Endothelial cell (in vitro differentiated cells): Measurements from ENCODE around the gene IZUMO1. TPM values are rescaled to one million over a fixed set of nuclear protein-coding genes. Genes with fewer than 3 reads are reported as not detected.

Experiments used
- DNase-seq: peaks from one replicate; pipeline ENCODE4 v3.0.0; 2021; ENCODE audit warnings: low spot score
- H3K27ac Mint-ChIP-seq: one replicate; pipeline ENCODE4 v1.8.0; 2021; ENCODE audit warnings: mixed read lengths, inconsistent platforms; ENCODE audit not compliant: unreplicated experiment
- H3K27me3 Mint-ChIP-seq: one replicate; pipeline ENCODE4 v1.8.0; 2021; ENCODE audit warnings: mild to moderate bottlenecking, moderate library complexity, mixed read lengths, inconsistent platforms; ENCODE audit not compliant: unreplicated experiment
- H3K36me3 Mint-ChIP-seq: one replicate; pipeline ENCODE4 v1.8.0; 2021; ENCODE audit warnings: mild to moderate bottlenecking, low read depth, mixed read lengths, inconsistent platforms; ENCODE audit not compliant: unreplicated experiment
- H3K4me1 Mint-ChIP-seq: one replicate; pipeline ENCODE4 v1.8.0; 2021; ENCODE audit warnings: mild to moderate bottlenecking, mixed read lengths, inconsistent platforms; ENCODE audit not compliant: unreplicated experiment
- H3K4me3 Mint-ChIP-seq: one replicate; pipeline ENCODE4 v1.8.0; 2021; ENCODE audit warnings: mild to moderate bottlenecking, mixed read lengths, inconsistent platforms; ENCODE audit not compliant: unreplicated experiment
- H3K9me3 Mint-ChIP-seq: one replicate; pipeline ENCODE4 v1.8.0; 2021; ENCODE audit warnings: mixed read lengths, inconsistent platforms; ENCODE audit not compliant: unreplicated experiment
- total RNA-seq: library from RNA; stranded (reverse); fragmentation: NEBNext Ultra II Directional; extraction: Animal tissue kit (Norgen Biotek cat#: 25700); gene quantifications from one replicate; pipeline ENCODE4 v1.2.1, GENCODE V29; 2021; ENCODE audit not compliant: unreplicated experiment
- TF ChIP-seq, protein P1 (sequence below): fragments of 200-600 bp; sonication (generic); IDR thresholded peaks from one replicate; pipeline ENCODE4 v1.5.0; 2021; ENCODE audit warnings: antibody characterized with exemption; ENCODE audit not compliant: unreplicated experiment

IZUMO1 gene
- total RNA-seq, 1 donor from 2014 or later, result 3.3 TPM

DNA sequence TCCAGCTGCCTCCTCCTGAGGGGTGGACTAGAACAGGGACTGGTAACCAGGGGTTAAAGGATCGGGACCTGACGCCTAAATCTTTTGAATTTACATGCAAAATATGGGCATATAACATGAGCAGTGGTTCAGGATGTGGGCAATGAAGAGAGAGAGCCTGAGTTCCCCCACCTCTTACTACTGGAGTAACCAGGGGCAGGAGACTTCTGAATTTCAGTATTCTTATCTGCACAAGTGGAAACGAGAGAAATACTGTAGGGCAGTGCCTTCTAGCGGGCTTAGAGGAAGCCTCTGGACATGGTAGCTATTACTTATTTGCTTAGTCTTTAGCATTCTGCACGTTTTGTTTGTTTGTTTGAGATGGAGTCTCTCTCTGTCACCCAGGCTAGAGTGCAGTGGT lies 37.8 kb upstream of the IZUMO1 start:
- no peak overlapping the region for H3K27ac Mint-ChIP-seq
- H3K9me3 Mint-ChIP-seq, result no peaks in the 10 kb centered on the region
- peaks cover 2% of the 10 kb centered on the region for H3K27me3 Mint-ChIP-seq
- H3K4me1 Mint-ChIP-seq, result peaks cover 2% of the 10 kb centered on the region
- H3K36me3 Mint-ChIP-seq, result no peaks in the 10 kb centered on the region
- TF ChIP-seq, protein P1, sequence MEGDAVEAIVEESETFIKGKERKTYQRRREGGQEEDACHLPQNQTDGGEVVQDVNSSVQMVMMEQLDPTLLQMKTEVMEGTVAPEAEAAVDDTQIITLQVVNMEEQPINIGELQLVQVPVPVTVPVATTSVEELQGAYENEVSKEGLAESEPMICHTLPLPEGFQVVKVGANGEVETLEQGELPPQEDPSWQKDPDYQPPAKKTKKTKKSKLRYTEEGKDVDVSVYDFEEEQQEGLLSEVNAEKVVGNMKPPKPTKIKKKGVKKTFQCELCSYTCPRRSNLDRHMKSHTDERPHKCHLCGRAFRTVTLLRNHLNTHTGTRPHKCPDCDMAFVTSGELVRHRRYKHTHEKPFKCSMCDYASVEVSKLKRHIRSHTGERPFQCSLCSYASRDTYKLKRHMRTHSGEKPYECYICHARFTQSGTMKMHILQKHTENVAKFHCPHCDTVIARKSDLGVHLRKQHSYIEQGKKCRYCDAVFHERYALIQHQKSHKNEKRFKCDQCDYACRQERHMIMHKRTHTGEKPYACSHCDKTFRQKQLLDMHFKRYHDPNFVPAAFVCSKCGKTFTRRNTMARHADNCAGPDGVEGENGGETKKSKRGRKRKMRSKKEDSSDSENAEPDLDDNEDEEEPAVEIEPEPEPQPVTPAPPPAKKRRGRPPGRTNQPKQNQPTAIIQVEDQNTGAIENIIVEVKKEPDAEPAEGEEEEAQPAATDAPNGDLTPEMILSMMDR, result no peak
- no peak overlapping the region for H3K4me3 Mint-ChIP-seq
- DNase-seq, result no peak

DNA sequence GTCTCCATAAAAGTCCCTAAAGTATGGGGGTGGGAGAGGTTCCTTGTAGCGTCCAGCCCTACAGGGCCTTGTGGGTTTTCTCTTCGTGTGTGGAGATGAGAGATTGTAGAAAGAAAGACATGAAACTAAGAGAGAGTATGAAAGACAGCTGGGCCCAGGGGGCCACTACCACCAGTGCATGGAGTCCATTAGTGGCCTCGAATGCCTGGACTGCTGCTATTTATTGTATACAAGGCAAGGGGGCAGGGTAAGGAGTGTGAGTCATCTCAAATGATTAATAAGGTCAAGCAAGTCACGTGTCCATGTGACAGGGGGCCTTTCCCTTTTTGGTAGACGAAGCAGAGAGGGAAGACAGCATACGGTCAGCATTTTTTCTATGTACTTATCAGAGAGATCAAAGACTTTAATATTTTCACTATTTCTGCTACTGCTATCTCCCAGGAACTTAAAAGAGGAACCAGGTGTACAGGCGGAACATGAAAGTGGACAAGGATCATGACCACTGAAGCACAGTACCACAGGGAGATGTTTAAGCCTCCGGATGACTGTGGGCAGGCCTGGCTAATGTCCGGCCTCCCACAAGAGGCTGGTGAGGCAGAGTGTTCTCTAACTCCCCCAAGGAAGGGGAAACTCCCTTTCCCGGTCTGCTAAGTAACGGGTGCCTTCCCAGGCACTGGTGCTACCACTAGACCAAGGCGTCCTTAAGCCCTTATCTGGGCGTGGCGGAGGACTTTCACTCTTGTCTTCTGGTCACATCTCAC lies 34.1 kb upstream of the IZUMO1 start:
- peaks cover 2% of the 10 kb centered on the region for H3K4me1 Mint-ChIP-seq
- TF ChIP-seq, protein P1, result no peak
- H3K9me3 Mint-ChIP-seq, result no peaks in the 10 kb centered on the region
- no peaks in the 10 kb centered on the region for H3K36me3 Mint-ChIP-seq
- H3K27ac Mint-ChIP-seq, result no peak overlapping the region
- H3K4me3 Mint-ChIP-seq, result no peak overlapping the region
- no peak for DNase-seq
- H3K27me3 Mint-ChIP-seq, result peaks cover 3% of the 10 kb centered on the region

DNA sequence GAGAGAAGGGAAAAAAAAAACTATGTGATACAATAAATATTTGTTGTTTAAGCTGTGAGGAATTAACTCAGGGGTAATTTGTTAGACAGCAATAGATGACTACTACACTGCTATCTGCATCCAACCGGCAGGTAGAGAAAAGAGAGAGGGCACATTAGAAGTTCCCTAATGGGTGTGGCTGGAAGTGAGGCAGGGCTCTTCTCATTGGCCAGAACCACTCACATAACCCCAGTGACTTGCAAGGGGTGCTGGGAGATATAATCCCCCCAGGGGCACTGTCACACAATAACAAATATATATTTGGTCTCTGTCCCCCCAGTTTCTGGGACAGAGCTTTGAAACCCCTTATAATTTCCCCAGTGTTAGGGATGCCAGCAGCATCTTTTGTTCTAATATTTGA lies 32.9 kb upstream of the IZUMO1 start:
- TF ChIP-seq, protein P1, result no peak
- Mint-ChIP-seq H3K27me3 (peaks cover 3% of the 10 kb centered on the region), H3K27ac (no peak overlapping the region), H3K4me3 (no peak overlapping the region), H3K4me1 (peaks cover 2% of the 10 kb centered on the region), H3K36me3 (no peaks in the 10 kb centered on the region), H3K9me3 (no peaks in the 10 kb centered on the region)
- no peak for DNase-seq

DNA sequence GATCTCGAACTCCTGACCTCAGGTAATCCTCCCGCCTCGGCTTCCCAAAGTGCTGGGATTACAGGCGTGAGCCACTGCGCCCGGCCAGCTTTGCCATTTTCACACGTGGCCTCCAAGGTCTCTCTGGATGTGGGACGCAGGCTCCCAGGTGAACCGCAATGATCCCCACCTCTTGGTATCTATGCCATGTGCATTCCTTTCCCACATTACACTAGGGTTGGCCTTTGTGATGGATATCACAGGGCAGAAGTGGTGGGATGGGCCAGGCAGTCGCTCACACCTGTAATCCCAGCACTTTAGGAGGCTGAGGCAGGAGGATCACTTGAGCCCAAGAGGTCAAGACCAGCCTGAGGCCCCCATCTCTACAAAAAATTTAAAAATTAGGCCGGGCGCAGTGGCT lies 31.0 kb upstream of the IZUMO1 start:
- DNase-seq, result no peak
- no peak overlapping the region for H3K27ac Mint-ChIP-seq

DNA sequence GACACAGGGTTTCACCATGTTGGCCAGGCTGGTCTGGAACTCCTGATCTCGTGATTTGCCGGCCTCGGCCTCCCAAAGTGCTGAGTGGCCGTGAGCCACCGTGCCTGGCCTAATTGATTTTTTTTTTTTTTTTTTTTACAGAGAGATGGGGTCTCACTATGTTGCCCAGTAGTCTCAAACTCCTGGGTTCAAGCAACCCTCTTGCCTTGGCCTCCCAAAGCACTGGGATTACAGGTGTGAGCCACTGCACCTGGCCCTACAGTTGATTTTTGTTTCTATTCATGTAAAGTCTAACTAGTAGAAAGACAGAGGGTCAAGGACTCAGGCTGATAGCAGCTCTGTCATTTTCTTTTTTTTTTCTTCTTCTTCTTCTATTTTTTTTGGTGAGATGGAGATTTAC lies 30.4 kb upstream of the IZUMO1 start:
- DNase-seq, result no peak
- peaks cover 2% of the 10 kb centered on the region for H3K4me1 Mint-ChIP-seq
- H3K9me3 Mint-ChIP-seq, result no peaks in the 10 kb centered on the region
- H3K27me3 Mint-ChIP-seq, result peaks cover 5% of the 10 kb centered on the region
- TF ChIP-seq, protein P1, result no peak
- H3K4me3 Mint-ChIP-seq, result no peak overlapping the region
- no peaks in the 10 kb centered on the region for H3K36me3 Mint-ChIP-seq
- H3K27ac Mint-ChIP-seq, result no peak overlapping the region

More for the DNA sequence above, 31.0 kb upstream of the IZUMO1 start:
- Mint-ChIP-seq H3K4me1 (peaks cover 2% of the 10 kb centered on the region), H3K4me3 (no peak overlapping the region), H3K36me3 (no peaks in the 10 kb centered on the region), H3K9me3 (no peaks in the 10 kb centered on the region), H3K27me3 (peaks cover 3% of the 10 kb centered on the region)
- TF ChIP-seq, protein P1, result no peak
